Measurements from ENCODE around the gene TMEM53. TPM values are rescaled to one million over a fixed set of nuclear protein-coding genes. Genes with fewer than 3 reads are reported as not detected.
"Not testable (repeated sequence)": the region's sequence is repeated elsewhere in the genome, so short reads cannot be mapped to it uniquely, and the experiment has no call there.

The TMEM53 gene
- total and polyA plus RNA-seq, 2 experiments from 2014 or later, result 6.9 to 37.4 TPM

DNA sequence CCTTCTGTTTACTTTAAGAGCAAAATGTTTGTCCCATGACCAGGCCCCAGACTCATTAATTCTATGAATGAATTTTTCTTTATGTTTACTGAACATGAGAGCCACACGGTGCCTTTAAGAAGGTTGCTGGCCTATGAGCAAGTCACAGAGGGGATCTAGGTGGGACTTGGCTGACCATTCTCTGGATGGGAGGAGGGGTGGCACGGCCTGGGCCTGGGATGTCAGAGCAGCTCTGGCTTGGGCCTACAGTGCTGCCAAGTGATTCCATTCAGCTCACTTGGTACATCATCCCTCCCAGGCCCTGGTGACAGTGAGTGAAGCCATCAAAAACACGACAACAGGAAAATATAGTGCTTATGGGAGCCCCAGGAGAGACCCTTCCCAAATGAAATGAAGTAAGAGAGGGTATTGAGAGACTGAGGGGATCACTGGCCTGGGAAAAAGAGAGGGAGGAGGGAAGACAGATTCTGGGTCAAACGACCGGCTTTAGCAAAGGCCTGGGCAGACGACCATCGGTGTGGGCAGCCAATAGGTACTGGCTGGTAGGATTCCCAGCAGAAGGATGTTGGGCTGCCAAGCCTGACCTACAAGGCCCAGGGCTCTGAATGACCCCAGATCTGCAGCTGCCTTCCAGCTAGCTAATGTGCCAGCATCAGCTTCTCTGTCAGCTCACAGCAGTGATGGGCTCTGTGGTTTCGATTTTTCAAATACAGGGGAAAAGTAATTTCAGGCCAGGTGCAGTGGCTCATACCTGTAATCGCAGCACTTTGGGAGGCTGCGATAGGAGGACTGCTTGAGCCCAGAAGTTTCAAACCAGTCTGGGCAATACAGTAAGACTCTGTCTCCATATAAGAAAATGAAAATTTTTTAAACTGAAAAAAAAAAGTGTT lies 3.3 kb downstream of the TMEM53 start:
- no peaks in the 10 kb centered on the region for H4K20me1 ChIP-seq (ENCODE audit: insufficient read depth, poor library complexity, severe bottlenecking)
- no peaks in the 10 kb centered on the region for H3K9me3 ChIP-seq (ENCODE audit: low read depth)
- no peaks in the 10 kb centered on the region for H3K36me3 ChIP-seq (replicated peaks; ENCODE audit: insufficient read depth, low read depth)
- H3K4me2 ChIP-seq, result no peak overlapping the region
- H2AFZ ChIP-seq, result no peak overlapping the region
- no peak for TF ChIP-seq EZH2 (IDR thresholded peaks at IDR 0.05; ENCODE audit: borderline replicate concordance)
- TF ChIP-seq EZH2phosphoT487 (IDR thresholded peaks at IDR 0.05; ENCODE audit: low read depth, severe bottlenecking, unreplicated experiment), result no peak
- TF ChIP-seq, protein P1, sequence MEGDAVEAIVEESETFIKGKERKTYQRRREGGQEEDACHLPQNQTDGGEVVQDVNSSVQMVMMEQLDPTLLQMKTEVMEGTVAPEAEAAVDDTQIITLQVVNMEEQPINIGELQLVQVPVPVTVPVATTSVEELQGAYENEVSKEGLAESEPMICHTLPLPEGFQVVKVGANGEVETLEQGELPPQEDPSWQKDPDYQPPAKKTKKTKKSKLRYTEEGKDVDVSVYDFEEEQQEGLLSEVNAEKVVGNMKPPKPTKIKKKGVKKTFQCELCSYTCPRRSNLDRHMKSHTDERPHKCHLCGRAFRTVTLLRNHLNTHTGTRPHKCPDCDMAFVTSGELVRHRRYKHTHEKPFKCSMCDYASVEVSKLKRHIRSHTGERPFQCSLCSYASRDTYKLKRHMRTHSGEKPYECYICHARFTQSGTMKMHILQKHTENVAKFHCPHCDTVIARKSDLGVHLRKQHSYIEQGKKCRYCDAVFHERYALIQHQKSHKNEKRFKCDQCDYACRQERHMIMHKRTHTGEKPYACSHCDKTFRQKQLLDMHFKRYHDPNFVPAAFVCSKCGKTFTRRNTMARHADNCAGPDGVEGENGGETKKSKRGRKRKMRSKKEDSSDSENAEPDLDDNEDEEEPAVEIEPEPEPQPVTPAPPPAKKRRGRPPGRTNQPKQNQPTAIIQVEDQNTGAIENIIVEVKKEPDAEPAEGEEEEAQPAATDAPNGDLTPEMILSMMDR (IDR thresholded peaks at IDR 0.05; ENCODE audit: poor library complexity), result no peak
- DNase-seq (ENCODE audit: low spot score), result no peak
- peaks cover 16% of the 10 kb centered on the region for H3K79me2 ChIP-seq
- H3K4me1 ChIP-seq (ENCODE audit: insufficient read depth), result peaks cover 21% of the 10 kb centered on the region
- H3K4me3 ChIP-seq, result no peak overlapping the region
- H3K27me3 ChIP-seq, result no peaks in the 10 kb centered on the region
- H3K9me2 ChIP-seq (replicated peaks; ENCODE audit: insufficient read depth), result no peaks in the 10 kb centered on the region
- 91% methylated on average over 10 of the region's 10 CpGs for WGBS (ENCODE audit: low lambda C conversion rate, missing lambda C conversion rate)
- no peak overlapping the region for H3K27ac ChIP-seq

DNA sequence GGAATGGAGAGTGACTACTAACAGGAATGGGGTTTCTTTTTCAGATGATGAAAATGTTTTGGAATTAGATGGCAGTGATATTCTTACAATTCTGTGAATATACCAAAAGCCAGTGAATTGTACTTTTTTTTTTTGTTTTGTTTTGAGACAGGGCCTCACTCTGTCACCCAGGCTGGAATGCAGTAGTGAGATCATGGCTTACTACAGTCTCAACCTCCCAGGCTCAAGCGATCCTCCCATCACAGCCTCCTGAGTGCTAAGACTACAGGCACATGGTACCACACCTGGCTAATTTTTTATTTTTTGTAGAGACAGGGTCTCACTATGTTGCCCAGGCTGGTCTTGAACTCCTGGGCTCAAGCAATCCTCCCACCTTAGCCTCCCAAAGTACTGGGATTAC lies 7.6 kb downstream of the TMEM53 start:
- H3K4me2 ChIP-seq; H3K79me2 ChIP-seq; H3K4me1 ChIP-seq (ENCODE audit: insufficient read depth); H3K27me3 ChIP-seq; H3K27ac ChIP-seq; H3K9me2 ChIP-seq (replicated peaks; ENCODE audit: insufficient read depth); DNase-seq (ENCODE audit: low spot score); H2AFZ ChIP-seq; H3K4me3 ChIP-seq; H3K9me3 ChIP-seq (ENCODE audit: low read depth); H3K36me3 ChIP-seq (replicated peaks; ENCODE audit: insufficient read depth, low read depth); H4K20me1 ChIP-seq (ENCODE audit: insufficient read depth, poor library complexity, severe bottlenecking): not testable (repeated sequence)
- WGBS (ENCODE audit: low lambda C conversion rate, missing lambda C conversion rate), result 100% methylated on average over 1 of the region's 1 CpG

DNA sequence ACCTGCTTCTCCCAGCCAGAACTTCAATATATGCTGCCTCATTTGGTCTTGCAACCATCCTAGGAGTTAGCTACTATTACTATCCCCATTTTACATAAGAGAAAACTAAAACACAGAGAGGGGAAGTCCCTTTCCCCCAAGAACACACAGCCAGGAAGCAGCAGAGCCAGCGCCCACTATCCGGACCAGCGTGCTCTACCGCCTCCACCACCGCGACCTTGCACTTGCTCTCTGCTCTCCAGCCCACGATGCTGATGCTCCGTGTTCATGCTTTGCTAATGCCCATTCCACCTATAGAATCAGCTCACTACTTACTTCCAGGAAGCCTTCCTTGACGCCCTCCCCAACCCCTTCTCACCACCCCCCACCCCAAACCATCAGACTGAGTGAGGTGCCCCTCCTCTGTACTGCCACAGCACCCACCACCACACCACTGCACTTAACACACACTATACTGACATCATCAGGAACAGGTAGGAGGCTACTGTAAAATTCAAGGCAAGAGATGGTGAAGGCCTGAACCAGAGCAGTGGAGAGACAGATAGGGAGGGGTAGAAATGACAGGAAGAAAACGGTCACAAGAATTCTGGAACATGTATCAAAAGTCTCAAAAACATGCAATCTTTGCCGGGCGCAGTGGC lies 9.4 kb downstream of the TMEM53 start:
- Histone ChIP-seq H3K79me2 (no peaks in the 10 kb centered on the region), H3K4me3 (no peak overlapping the region), H3K4me2 (no peak overlapping the region), H3K4me1 (ENCODE audit: insufficient read depth) (peaks cover 10% of the 10 kb centered on the region), H4K20me1 (ENCODE audit: insufficient read depth, poor library complexity, severe bottlenecking) (no peaks in the 10 kb centered on the region), H3K9me3 (ENCODE audit: low read depth) (no peaks in the 10 kb centered on the region), H3K27ac (no peak overlapping the region), H3K27me3 (no peaks in the 10 kb centered on the region), H2AFZ (no peak overlapping the region), H3K9me2 (replicated peaks; ENCODE audit: insufficient read depth) (no peaks in the 10 kb centered on the region), H3K36me3 (replicated peaks; ENCODE audit: insufficient read depth, low read depth) (no peaks in the 10 kb centered on the region)
- TF ChIP-seq EZH2 (IDR thresholded peaks at IDR 0.05; ENCODE audit: borderline replicate concordance) (no peak), EZH2phosphoT487 (IDR thresholded peaks at IDR 0.05; ENCODE audit: low read depth, severe bottlenecking, unreplicated experiment) (no peak)
- TF ChIP-seq, protein P1 (IDR thresholded peaks at IDR 0.05; ENCODE audit: poor library complexity), result no peak
- no peak for DNase-seq (ENCODE audit: low spot score)
- 96% methylated on average over 11 of the region's 12 CpGs for WGBS (ENCODE audit: low lambda C conversion rate, missing lambda C conversion rate)

DNA sequence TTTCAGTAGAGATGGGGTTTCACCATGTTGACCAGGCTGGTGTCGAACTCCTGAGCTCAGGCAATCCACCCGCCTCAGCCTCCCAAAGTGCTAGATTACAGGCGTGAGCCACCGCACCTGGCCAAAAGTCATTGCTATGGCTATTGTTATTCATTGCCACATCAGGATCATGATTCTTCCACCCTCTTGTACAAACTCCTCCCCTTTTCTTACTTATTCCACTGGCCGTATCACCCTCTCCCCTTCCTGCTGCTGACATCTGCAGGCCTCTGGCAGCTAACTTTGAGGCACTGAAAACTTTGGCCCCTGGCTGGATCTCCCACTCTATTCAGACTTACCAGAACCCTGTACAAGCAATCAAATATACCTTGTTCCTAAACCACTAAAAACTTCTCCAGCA lies 10.9 kb downstream of the TMEM53 start:
- no peak for DNase-seq (ENCODE audit: low spot score)
- no peaks in the 10 kb centered on the region for H3K9me3 ChIP-seq (ENCODE audit: low read depth)
- H3K79me2 ChIP-seq, result no peaks in the 10 kb centered on the region
- H3K36me3 ChIP-seq (replicated peaks; ENCODE audit: insufficient read depth, low read depth), result no peaks in the 10 kb centered on the region
- H4K20me1 ChIP-seq (ENCODE audit: insufficient read depth, poor library complexity, severe bottlenecking), result no peaks in the 10 kb centered on the region
- H3K4me2 ChIP-seq, result no peak overlapping the region
- no peaks in the 10 kb centered on the region for H3K9me2 ChIP-seq (replicated peaks; ENCODE audit: insufficient read depth)
- H3K27ac ChIP-seq, result no peak overlapping the region
- H3K4me3 ChIP-seq, result no peak overlapping the region
- TF ChIP-seq EZH2phosphoT487 (IDR thresholded peaks at IDR 0.05; ENCODE audit: low read depth, severe bottlenecking, unreplicated experiment) (no peak), EZH2 (IDR thresholded peaks at IDR 0.05; ENCODE audit: borderline replicate concordance) (no peak)
- TF ChIP-seq, protein P1 (IDR thresholded peaks at IDR 0.05; ENCODE audit: poor library complexity), result no peak
- WGBS (ENCODE audit: low lambda C conversion rate, missing lambda C conversion rate), result 95% methylated on average over 5 of the region's 5 CpGs
- H3K27me3 ChIP-seq, result no peaks in the 10 kb centered on the region
- H2AFZ ChIP-seq, result no peak overlapping the region
- H3K4me1 ChIP-seq (ENCODE audit: insufficient read depth), result peaks cover 10% of the 10 kb centered on the region

Data from hepatocyte (in vitro differentiated cells).